ENCODE measurements around the gene TEPSIN. TPM values are rescaled to one million over a fixed set of nuclear protein-coding genes. Genes with fewer than 3 reads are reported as not detected.

TEPSIN gene
- total and polyA plus RNA-seq, 2 of the 13 experiments (the other 11 are each of a cell fraction or from before 2014, with no cell fraction given), result 16.1 to 18.8 TPM

DNA sequence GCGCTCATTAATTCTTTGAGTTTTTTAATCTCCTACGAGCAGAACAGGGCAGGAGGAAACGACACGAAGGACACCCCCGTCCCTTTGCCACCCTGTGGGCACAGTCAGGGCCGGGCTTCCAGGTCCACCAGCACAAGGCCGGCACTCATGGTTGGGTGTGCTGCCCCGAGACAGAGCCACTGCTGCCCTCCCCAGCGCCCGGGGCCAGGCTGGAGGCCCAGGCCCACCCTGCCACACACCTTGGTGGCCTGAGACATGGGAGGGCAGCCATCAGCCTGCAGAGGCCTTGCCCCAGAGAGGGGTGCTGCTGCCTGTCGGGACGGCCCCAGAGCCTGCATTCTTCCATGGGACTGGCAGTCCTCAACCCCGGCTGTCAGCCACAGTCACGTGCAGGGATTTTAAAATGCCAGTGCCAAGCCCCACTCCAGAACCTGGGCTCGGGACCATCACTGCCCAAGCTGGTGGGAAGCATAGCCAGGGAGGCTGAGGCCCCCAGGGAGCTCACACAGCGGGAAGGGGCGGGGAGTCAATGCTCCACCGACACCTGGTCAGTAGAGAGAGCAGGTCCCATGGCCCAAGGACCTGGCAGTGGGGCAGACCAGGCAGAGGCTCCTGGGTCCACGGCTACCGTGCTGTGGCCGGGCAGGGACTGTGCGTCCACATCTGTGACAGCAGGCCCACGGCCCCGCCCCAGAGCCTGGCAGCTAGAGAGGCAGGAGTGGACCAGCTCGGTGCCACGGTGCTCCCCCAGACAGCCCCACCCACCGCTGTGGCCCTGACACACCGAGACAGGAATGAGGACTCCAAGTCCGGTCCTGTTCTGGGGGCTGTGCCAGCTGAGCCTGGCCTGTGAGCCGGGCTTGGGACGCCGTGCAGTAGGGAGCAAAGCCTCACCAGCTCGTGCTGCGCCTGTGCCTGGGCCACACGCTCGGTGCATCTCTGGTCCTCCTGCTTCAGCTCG lies 43.6 kb downstream of the TEPSIN start:
- in situ Hi-C loops (cut with HindIII; ENCODE audit: extremely low pct_ligation_motif_present, low pct_unique_long_range_greater_than_20kb), result loop anchor here (5.0 kb wide), 1 partner anchor 53 kb away; no protein-coding TSS in a partner anchor
- Histone ChIP-seq H3K27me3 (ENCODE audit: control insufficient read depth in 1 of 2, insufficient read depth in 2 of 2, low read length in 2 of 2) (no peaks in the 10 kb centered on the region), H3K36me3 (replicated peaks in 1 of 2; ENCODE audit: control insufficient read depth in 1 of 2, insufficient read depth in 2 of 2, low read length in 2 of 2) (peaks cover 12 to 30% of the 10 kb centered on the region in 2 experiments; a peak in 4 of 5 replicates), H3K9me3 (ENCODE audit: low read length) (no peaks in the 10 kb centered on the region), H3K4me2 (ENCODE audit: low read depth, low read length) (no peak overlapping the region), H3K27ac (ENCODE audit: extremely low read length, insufficient read depth, low read length) (no peak overlapping the region), H3K4me3 (replicated peaks in 1 of 3; ENCODE audit: insufficient read depth in 1 of 3, low read depth in 2 of 3, low read length in 3 of 3) (no peak overlapping the region), H4K20me1 (ENCODE audit: insufficient read depth, low read length) (no peaks in the 10 kb centered on the region), H3K9ac (ENCODE audit: insufficient read depth, low read depth, low read length) (no peak overlapping the region), H3K4me1 (ENCODE audit: insufficient read depth, low read length) (no peaks in the 10 kb centered on the region), H3K79me2 (ENCODE audit: insufficient read depth, low read length) (no peaks in the 10 kb centered on the region), H2AFZ (ENCODE audit: low read length) (no peak overlapping the region)
- WGBS (ENCODE audit: low lambda C conversion rate), result 95% methylated on average over 33 of the region's 37 CpGs
- POLR2A ChIA-PET, result no interaction called here
- FAIRE-seq (no peak), ATAC-seq (no peak), DNase-seq (ENCODE audit: low spot score) (no peak)
- no TSS peak for BruUV-seq (replicated peaks)
- TF ChIP-seq AGO2 (optimal IDR thresholded peaks at IDR 0.05; ENCODE audit: low read depth, low read length) (peak; percentile 4), PHF21A (CRISPR knock-in tag; IDR thresholded peaks at IDR 0.05) (no peak)
- CTCF ChIA-PET (ENCODE audit: low intra/inter-chr PET ratio, low total read pairs), result no interaction called here
- intact Hi-C loops (cut with micrococcal nuclease; ENCODE audit: unreplicated experiment), result no loop called here

DNA sequence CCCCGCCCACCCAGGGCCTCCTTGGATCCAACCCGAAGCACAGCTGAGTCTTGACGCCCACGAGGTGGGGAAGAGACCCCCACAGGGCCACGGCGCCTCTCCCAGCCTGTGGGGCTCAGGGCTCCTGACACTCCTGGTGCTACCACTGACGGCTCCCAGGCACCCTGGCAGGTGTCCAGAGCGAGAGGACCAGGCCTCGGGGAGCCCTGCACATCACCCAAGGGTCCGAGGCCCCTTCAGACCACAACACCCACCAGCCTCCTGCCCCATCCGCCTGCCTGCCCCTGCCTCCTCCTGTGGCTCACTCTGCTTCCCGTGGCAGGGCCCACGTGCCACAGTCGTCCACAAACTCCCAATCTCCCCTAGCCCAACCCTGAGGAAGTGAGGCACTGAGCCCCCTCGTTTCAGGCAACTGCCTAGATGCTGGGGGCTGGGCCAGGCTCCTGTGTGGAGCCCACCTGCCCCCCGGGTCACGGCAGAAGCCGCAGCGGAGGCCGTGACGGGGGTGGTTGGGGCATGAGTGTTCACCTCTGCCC lies 44.6 kb downstream of the TEPSIN start:
- WGBS (ENCODE audit: low lambda C conversion rate), result 94% methylated on average over 12 of the region's 21 CpGs
- no peaks in the 10 kb centered on the region for H4K20me1 ChIP-seq (ENCODE audit: insufficient read depth, low read length)
- H3K27me3 ChIP-seq (ENCODE audit: control insufficient read depth in 1 of 2, insufficient read depth in 2 of 2, low read length in 2 of 2), result no peaks in the 10 kb centered on the region
- no peak overlapping the region for H3K4me2 ChIP-seq (ENCODE audit: low read depth, low read length)
- intact Hi-C loops (cut with micrococcal nuclease; ENCODE audit: unreplicated experiment) (no loop called here), in situ Hi-C loops (cut with HindIII; ENCODE audit: extremely low pct_ligation_motif_present, low pct_unique_long_range_greater_than_20kb) (loop anchor here (5.0 kb wide), 1 partner anchor 52 kb away; no protein-coding TSS in a partner anchor)
- no peak for TF ChIP-seq U2AF1 (optimal IDR thresholded peaks at IDR 0.05; ENCODE audit: low read depth, low read length)
- TF ChIP-seq, protein P1, sequence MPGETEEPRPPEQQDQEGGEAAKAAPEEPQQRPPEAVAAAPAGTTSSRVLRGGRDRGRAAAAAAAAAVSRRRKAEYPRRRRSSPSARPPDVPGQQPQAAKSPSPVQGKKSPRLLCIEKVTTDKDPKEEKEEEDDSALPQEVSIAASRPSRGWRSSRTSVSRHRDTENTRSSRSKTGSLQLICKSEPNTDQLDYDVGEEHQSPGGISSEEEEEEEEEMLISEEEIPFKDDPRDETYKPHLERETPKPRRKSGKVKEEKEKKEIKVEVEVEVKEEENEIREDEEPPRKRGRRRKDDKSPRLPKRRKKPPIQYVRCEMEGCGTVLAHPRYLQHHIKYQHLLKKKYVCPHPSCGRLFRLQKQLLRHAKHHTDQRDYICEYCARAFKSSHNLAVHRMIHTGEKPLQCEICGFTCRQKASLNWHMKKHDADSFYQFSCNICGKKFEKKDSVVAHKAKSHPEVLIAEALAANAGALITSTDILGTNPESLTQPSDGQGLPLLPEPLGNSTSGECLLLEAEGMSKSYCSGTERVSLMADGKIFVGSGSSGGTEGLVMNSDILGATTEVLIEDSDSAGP (CRISPR knock-in tag; IDR thresholded peaks at IDR 0.05; ENCODE audit: borderline replicate concordance), result 0 out of 2 replicates have a peak, but pooled peaks have one; percentile 8
- ATAC-seq (no peak), FAIRE-seq (no peak), DNase-seq (ENCODE audit: low spot score) (no peak)
- no peaks in the 10 kb centered on the region for H3K79me2 ChIP-seq (ENCODE audit: insufficient read depth, low read length)
- no peak overlapping the region for H3K4me3 ChIP-seq (replicated peaks in 1 of 3; ENCODE audit: insufficient read depth in 1 of 3, low read depth in 2 of 3, low read length in 3 of 3)
- no peak overlapping the region for H3K27ac ChIP-seq (ENCODE audit: extremely low read length, insufficient read depth, low read length)
- peaks cover 16 to 21% of the 10 kb centered on the region in 2 experiments; a peak in 4 of 5 replicates for H3K36me3 ChIP-seq (replicated peaks in 1 of 2; ENCODE audit: control insufficient read depth in 1 of 2, insufficient read depth in 2 of 2, low read length in 2 of 2)
- no peaks in the 10 kb centered on the region for H3K4me1 ChIP-seq (ENCODE audit: insufficient read depth, low read length)
- no peaks in the 10 kb centered on the region for H3K9me3 ChIP-seq (ENCODE audit: low read length)
- no TSS peak for BruUV-seq (replicated peaks)
- no peak overlapping the region for H2AFZ ChIP-seq (ENCODE audit: low read length)
- ChIA-PET CTCF (ENCODE audit: low intra/inter-chr PET ratio, low total read pairs) (no interaction called here), POLR2A (no interaction called here)
- no peak overlapping the region for H3K9ac ChIP-seq (ENCODE audit: insufficient read depth, low read depth, low read length)
